ENCODE measurements around the gene STAU1.
"Not testable (repeated sequence)": the region's sequence is repeated elsewhere in the genome, so short reads cannot be mapped to it uniquely, and the experiment has no call there.

Gene STAU1

DNA sequence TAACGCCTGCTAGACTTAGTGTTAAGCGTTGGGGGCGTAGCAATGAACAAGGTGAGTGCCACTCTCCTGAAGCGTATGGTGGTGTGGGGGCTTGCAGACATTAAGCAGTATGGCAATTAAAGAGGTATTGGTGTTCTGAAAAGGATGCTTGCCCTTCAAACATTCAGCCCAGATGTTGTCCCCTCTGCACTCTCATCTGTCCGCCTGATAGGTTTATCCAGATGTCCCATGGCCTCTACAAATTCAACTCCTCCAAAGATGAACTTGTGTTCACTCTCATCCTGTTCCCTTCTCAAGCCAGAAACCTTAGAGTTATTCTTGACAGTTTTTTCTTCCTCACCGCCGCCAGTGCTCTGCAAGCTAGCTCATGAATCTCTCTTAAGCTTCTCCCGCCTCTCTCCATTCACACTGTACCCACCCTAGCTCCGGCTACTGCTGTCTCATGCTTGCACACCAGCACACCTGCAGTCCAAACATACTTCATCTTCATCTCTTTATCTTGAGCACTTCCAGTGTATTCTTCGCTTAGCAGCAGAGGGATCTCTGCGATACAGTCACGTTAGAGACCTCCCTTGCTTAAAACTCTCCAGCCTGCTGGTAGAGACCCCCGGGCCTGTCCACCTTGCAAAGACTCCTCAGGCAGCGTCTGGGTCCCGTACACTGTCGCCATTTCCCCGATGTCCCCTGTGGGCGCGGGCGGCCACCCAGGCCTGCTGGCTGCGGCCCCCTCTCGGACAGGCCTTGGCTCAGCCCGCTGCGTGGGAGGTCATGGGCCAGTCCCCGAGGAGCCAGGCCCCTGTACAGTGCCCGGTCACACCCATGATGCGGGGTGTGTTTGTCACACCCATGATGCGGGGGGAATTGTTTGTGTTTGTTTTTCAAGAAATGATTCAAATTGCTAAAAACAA lies 32.0 kb upstream of the STAU1 start:
- Histone ChIP-seq H3K4me3 (ENCODE audit: low read depth, low read length) (peak overlapping the region; percentile 97), H3K9me3 (ENCODE audit: control insufficient read depth, insufficient read depth, low read length) (no peaks in the 10 kb centered on the region), H3K4me1 (ENCODE audit: control insufficient read depth, insufficient read depth, low read length) (peaks cover 3% of the 10 kb centered on the region), H3K27me3 (ENCODE audit: control insufficient read depth, insufficient read depth, low read length) (no peaks in the 10 kb centered on the region), H3K36me3 (ENCODE audit: control insufficient read depth, insufficient read depth, low read length) (peaks cover 27% of the 10 kb centered on the region), H3K9ac (ENCODE audit: low read depth, low read length) (peak overlapping the region; percentile 87)

DNA sequence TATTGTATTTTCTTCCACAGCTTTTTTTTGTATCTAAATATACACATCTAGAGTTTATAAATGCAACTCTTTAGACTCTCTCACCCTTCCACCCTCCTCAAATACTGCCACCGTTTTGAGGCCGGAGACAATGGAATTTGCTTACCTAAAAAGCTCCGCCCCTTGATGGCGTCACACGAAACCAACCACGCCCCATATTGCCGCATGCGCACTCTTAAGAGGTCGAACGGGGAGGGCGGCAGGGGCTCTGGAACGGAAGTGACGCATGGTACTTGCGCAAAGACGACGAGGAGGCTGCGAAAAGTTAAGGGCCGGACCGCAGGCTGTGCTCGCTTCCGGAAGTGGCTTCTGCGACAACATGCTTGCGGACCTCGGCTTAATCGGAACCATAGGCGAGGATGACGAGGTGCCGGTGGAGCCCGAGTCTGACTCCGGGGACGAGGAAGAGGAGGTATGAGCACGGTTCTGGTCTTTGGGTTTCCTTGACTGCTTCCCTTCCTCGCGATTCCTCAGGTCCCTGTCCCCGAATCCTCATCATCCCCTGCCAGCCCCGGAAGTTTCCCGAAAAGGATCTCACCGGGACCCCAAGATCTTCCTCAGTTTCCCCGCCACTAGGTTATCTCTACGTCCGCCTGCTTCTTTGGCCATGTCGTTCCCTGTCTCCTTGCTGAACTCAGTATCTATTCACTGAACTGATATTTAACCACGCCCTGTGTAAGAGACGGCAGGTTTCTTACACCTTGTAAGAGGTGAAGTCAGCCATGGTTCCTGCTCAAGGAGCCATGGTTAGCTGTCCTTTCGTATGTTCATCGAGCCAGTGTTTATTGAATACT lies 31.2 kb upstream of the STAU1 start, which contains the start of gene DDX27:
Gene DDX27, plus strand, starts transcription at position 326 of the 833 bp plus-strand sequence. Its CDS starts 33 bp downstream, at position 359.
- peak within 1 kb of the TSS; percentile 87 for H3K9ac ChIP-seq (ENCODE audit: low read depth, low read length)
- H3K9me3 ChIP-seq (ENCODE audit: control insufficient read depth, insufficient read depth, low read length): no peaks in the 10 kb centered on the region
- peak within 1 kb of the TSS; percentile 97 for H3K4me3 ChIP-seq (ENCODE audit: low read depth, low read length)
- H3K27me3 ChIP-seq (ENCODE audit: control insufficient read depth, insufficient read depth, low read length): no peaks in the 10 kb centered on the region
- H3K36me3 ChIP-seq (ENCODE audit: control insufficient read depth, insufficient read depth, low read length): peaks cover 20% of the 10 kb centered on the region
- H3K4me1 ChIP-seq (ENCODE audit: control insufficient read depth, insufficient read depth, low read length): peaks cover 3% of the 10 kb centered on the region

DNA sequence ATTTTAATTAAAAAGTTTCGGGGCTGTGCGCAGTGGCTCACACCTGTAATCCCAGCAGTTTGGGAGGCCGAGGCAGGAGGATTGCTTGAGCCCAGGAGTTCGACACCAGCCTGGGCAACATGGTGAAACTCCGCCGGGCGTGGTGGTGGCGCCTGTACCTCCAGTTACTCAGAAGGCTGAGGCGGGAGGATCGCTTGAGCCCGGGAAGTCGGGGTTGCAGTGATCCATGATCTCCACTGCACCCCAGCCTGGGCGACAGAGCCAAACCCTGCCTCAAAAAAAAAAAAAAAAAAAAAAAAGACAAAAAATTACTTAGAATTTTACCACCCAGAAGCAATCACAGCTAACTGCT lies 30.6 kb upstream of the STAU1 start:
- H3K9me3 ChIP-seq (ENCODE audit: control insufficient read depth, insufficient read depth, low read length); H3K4me3 ChIP-seq (ENCODE audit: low read depth, low read length); H3K4me1 ChIP-seq (ENCODE audit: control insufficient read depth, insufficient read depth, low read length); H3K27me3 ChIP-seq (ENCODE audit: control insufficient read depth, insufficient read depth, low read length); H3K9ac ChIP-seq (ENCODE audit: low read depth, low read length): not testable (repeated sequence)
- peaks cover 16% of the 10 kb centered on the region for H3K36me3 ChIP-seq (ENCODE audit: control insufficient read depth, insufficient read depth, low read length)

DNA sequence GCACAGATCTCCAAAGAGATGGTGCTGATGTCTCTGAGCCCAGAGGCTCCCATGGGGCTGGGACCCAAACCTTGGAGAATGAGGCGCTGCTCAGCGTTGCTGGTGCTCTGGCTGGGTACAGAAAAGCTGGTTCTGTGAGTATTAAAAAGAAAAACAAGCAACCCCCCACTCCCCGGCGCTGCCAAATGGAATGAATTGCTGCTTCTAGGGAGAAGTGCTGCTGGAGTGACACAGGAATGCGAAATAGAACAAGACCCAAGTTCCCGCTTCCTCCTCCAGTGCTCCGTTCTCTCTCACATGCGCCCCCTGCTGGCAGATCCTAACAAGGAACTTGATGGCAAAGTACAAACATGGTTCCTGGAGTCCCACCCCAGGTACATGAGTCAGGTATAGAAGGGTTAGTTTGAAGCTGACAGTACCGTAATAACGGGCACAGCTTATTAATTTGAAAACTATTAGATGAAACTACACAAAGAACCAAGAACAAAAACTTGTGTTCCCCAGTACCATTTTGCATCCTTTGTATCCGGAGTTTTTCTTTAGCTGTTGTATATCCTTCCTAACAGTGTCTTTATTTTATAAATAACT lies 29.0 kb upstream of the STAU1 start:
- Histone ChIP-seq H3K9me3 (ENCODE audit: control insufficient read depth, insufficient read depth, low read length) (no peaks in the 10 kb centered on the region), H3K36me3 (ENCODE audit: control insufficient read depth, insufficient read depth, low read length) (peaks cover 9% of the 10 kb centered on the region), H3K9ac (ENCODE audit: low read depth, low read length) (no peak overlapping the region), H3K27me3 (ENCODE audit: control insufficient read depth, insufficient read depth, low read length) (no peaks in the 10 kb centered on the region), H3K4me3 (ENCODE audit: low read depth, low read length) (no peak overlapping the region), H3K4me1 (ENCODE audit: control insufficient read depth, insufficient read depth, low read length) (peaks cover 3% of the 10 kb centered on the region)

DNA sequence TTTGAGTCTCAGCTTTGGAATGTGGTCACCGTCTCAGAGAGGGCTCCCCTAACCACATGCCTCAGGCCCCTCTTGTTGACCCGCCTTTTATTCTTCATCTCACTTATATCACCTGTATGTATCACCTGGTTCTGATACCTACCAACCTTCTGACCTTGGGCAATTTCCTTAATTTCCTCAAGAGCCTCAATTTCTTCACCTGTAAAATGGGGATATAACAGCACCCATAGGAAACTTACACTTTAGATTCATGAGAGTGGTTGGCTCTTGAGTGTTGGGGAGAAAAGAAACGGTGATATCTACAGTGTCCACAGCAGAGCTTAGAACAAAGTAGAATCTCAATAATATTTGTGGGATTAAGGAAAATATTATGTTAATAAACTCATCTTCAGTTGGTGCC lies 27.1 kb upstream of the STAU1 start:
- no peak overlapping the region for H3K9ac ChIP-seq (ENCODE audit: low read depth, low read length)
- H3K4me1 ChIP-seq (ENCODE audit: control insufficient read depth, insufficient read depth, low read length): peaks cover 2% of the 10 kb centered on the region
- no peaks in the 10 kb centered on the region for H3K36me3 ChIP-seq (ENCODE audit: control insufficient read depth, insufficient read depth, low read length)
- H3K4me3 ChIP-seq (ENCODE audit: low read depth, low read length): no peak overlapping the region
- no peaks in the 10 kb centered on the region for H3K9me3 ChIP-seq (ENCODE audit: control insufficient read depth, insufficient read depth, low read length)
- no peaks in the 10 kb centered on the region for H3K27me3 ChIP-seq (ENCODE audit: control insufficient read depth, insufficient read depth, low read length)

DNA sequence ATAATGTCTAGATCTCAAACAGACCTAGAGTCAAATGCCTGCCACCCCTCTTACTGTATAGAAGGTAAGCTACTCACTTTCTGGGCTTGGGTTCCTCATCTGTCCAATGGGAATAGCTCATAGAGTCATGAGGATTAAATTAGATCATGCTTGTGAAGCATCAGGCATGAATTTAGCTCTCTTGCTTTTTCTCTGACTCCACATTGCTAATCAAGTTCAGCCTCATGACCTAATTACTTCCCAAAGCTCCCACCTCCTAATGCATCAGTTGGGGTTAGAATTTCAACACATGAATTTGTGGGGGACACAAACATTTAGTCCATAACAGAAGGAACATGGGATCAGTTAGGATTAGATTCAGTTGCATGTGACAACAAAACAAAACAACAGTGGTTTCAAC lies 26.4 kb upstream of the STAU1 start:
- Histone ChIP-seq H3K27me3 (ENCODE audit: control insufficient read depth, insufficient read depth, low read length) (no peaks in the 10 kb centered on the region), H3K4me3 (ENCODE audit: low read depth, low read length) (no peak overlapping the region), H3K9ac (ENCODE audit: low read depth, low read length) (no peak overlapping the region), H3K36me3 (ENCODE audit: control insufficient read depth, insufficient read depth, low read length) (no peaks in the 10 kb centered on the region), H3K9me3 (ENCODE audit: control insufficient read depth, insufficient read depth, low read length) (no peaks in the 10 kb centered on the region), H3K4me1 (ENCODE audit: control insufficient read depth, insufficient read depth, low read length) (no peaks in the 10 kb centered on the region)

DNA sequence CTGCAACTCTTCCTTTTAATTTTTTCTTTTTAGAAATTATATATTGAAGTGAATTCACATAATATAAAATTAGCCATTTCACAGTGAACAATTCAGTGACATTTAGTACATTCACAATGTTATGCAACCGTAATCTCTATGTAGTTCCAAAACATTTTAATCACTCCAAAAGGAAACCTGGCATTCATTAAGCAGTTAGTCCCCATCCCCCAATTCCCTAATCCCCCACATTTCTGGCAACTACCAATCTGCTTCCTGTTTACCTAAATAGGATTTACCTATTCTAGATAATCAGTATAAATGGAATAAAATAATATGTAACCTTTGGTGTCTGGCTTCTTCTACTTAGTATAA lies 22.6 kb upstream of the STAU1 start:
- no peaks in the 10 kb centered on the region for H3K36me3 ChIP-seq (ENCODE audit: control insufficient read depth, insufficient read depth, low read length)
- H3K9me3 ChIP-seq (ENCODE audit: control insufficient read depth, insufficient read depth, low read length): no peaks in the 10 kb centered on the region
- H3K9ac ChIP-seq (ENCODE audit: low read depth, low read length): no peak overlapping the region
- H3K4me3 ChIP-seq (ENCODE audit: low read depth, low read length): no peak overlapping the region
- H3K27me3 ChIP-seq (ENCODE audit: control insufficient read depth, insufficient read depth, low read length): no peaks in the 10 kb centered on the region
- no peaks in the 10 kb centered on the region for H3K4me1 ChIP-seq (ENCODE audit: control insufficient read depth, insufficient read depth, low read length)

DNA sequence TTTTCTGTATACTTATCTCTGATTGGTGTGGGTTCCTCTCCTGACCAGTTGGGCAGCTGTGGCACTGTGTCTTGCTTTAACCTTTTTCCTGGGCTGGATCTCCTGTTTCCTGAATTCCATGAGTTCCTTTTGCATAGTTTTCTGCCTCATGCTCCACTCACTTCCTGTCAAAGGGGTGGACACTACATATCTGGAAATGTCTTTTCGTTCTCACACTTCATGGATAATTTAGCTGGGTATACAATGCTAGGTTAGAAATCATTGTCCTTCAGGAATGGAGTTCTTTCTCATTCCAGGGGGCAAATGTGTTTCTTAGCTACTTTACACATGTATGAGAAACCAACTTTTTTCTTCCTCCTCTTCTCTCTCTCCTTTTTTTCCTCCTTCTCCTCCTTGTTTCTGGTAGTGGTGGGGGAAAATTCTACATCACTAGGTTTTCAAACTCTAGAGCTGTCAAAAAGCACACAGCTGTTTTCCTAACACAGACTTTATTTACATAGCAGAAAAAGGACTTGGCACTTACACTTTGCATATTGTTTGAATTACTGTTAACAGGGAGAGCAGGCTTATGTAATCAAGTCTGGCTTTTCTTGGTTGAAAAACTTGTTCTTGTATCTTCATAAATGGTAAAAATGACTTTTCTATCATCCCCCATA lies 22.1 kb upstream of the STAU1 start:
- Histone ChIP-seq H3K27me3 (ENCODE audit: control insufficient read depth, insufficient read depth, low read length) (no peaks in the 10 kb centered on the region), H3K9me3 (ENCODE audit: control insufficient read depth, insufficient read depth, low read length) (no peaks in the 10 kb centered on the region), H3K36me3 (ENCODE audit: control insufficient read depth, insufficient read depth, low read length) (no peaks in the 10 kb centered on the region), H3K4me1 (ENCODE audit: control insufficient read depth, insufficient read depth, low read length) (no peaks in the 10 kb centered on the region), H3K4me3 (ENCODE audit: low read depth, low read length) (no peak overlapping the region), H3K9ac (ENCODE audit: low read depth, low read length) (no peak overlapping the region)

DNA sequence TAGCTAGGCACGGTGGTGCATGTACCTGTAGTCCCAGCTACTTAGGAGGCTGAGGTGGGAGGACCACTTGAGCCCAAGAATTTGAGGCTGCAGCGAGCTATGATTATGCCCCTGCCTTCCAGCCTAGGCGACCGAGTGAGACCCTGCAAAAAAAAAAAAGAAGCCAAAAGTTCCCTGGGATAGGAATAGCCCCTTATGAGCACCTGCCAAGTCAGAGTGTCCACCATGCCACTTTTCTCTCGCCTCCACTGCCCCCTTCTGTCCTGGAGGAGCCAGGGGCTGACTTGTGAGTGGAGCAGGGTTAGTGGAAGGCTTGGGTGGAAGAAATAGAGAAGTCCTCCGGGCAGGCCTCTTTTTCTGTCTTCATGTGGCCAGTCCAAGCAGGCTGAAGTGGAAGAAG lies 18.9 kb upstream of the STAU1 start:
- Histone ChIP-seq H3K36me3 (ENCODE audit: control insufficient read depth, insufficient read depth, low read length) (no peaks in the 10 kb centered on the region), H3K27me3 (ENCODE audit: control insufficient read depth, insufficient read depth, low read length) (no peaks in the 10 kb centered on the region)

DNA sequence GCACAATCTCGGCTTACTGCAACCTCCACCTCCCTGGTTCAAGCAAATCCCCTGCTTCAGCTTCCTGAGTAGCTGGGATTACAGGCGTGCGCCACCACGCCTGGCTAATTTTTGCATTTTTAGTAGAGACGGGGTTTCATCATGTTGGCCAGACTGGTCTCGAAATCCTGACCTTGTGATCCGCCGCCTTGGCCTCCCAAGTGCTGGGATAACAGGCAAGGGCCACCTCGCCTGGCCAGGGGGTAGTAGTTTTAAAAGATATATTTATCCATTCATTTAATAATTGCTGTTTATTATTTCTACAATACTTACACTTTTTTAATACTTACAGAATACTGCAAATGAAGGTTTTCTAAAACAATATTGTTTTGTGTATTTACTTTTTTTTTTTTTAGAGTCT lies 15.6 kb upstream of the STAU1 start:
- Histone ChIP-seq H3K9me3 (ENCODE audit: control insufficient read depth, insufficient read depth, low read length) (no peaks in the 10 kb centered on the region), H3K36me3 (ENCODE audit: control insufficient read depth, insufficient read depth, low read length) (no peaks in the 10 kb centered on the region), H3K4me3 (ENCODE audit: low read depth, low read length) (no peak overlapping the region), H3K27me3 (ENCODE audit: control insufficient read depth, insufficient read depth, low read length) (no peaks in the 10 kb centered on the region), H3K4me1 (ENCODE audit: control insufficient read depth, insufficient read depth, low read length) (no peaks in the 10 kb centered on the region), H3K9ac (ENCODE audit: low read depth, low read length) (no peak overlapping the region)

More for the DNA sequence above, 18.9 kb upstream of the STAU1 start:
- Histone ChIP-seq H3K9me3 (ENCODE audit: control insufficient read depth, insufficient read depth, low read length) (no peaks in the 10 kb centered on the region), H3K4me1 (ENCODE audit: control insufficient read depth, insufficient read depth, low read length) (no peaks in the 10 kb centered on the region), H3K4me3 (ENCODE audit: low read depth, low read length) (no peak overlapping the region), H3K9ac (ENCODE audit: low read depth, low read length) (no peak overlapping the region)

DNA sequence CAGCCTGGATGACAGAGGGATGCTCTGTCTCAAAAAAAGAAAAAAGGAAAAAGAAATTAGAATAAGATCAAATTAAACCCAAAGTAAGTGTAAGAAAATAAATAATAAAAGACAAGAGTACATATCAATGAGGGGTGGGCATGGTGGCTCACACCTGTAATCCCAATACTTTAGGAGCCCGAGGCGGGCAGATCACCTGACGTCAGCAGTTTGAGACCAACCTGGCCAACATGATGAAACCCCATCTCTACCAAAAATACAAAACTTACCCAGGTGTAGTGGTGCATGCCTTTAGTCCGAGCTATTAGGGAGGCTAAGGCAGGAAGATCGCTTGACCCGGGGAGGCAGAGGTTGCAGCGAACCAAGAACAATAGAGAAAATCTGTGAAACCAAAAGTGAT lies 14.9 kb upstream of the STAU1 start:
- no peaks in the 10 kb centered on the region for H3K9me3 ChIP-seq (ENCODE audit: control insufficient read depth, insufficient read depth, low read length)
- no peaks in the 10 kb centered on the region for H3K27me3 ChIP-seq (ENCODE audit: control insufficient read depth, insufficient read depth, low read length)
- no peak overlapping the region for H3K9ac ChIP-seq (ENCODE audit: low read depth, low read length)
- H3K4me3 ChIP-seq (ENCODE audit: low read depth, low read length): no peak overlapping the region
- H3K36me3 ChIP-seq (ENCODE audit: control insufficient read depth, insufficient read depth, low read length): no peaks in the 10 kb centered on the region
- H3K4me1 ChIP-seq (ENCODE audit: control insufficient read depth, insufficient read depth, low read length): no peaks in the 10 kb centered on the region

Measured in iPS-15b (cell line).